ENCODE measurements around the gene FOXK1. TPM values are rescaled to one million over a fixed set of nuclear protein-coding genes. Genes with fewer than 3 reads are reported as not detected.

FOXK1 gene
- total and polyA plus RNA-seq, 2 of the 13 experiments (the other 11 are each of a cell fraction or from before 2014, with no cell fraction given), result 4.6 to 8.8 TPM

GRCh38 chr7:4744391-4745264, 62.5 kb downstream of the FOXK1 start (continued):
- TF ChIP-seq HMGXB4 (CRISPR knock-in tag; IDR thresholded peaks at IDR 0.05; ENCODE audit: borderline replicate concordance in 1 of 2, low read depth in 1 of 2) (no peak; a peak in 1 of 4 replicates), ZFP1 (CRISPR knock-in tag; IDR thresholded peaks at IDR 0.05) (no peak; the same call in 1 of the 2 replicates), SMAD1 (CRISPR knock-in tag; IDR thresholded peaks at IDR 0.05; ENCODE audit: borderline replicate concordance, low read depth) (no peak), ZNF879 (CRISPR knock-in tag; IDR thresholded peaks at IDR 0.05) (no peak), MLXIP (CRISPR knock-in tag; IDR thresholded peaks at IDR 0.05; ENCODE audit: borderline replicate concordance) (no peak), RBAK (CRISPR knock-in tag; IDR thresholded peaks at IDR 0.05) (no peak), ZNF678 (CRISPR knock-in tag; IDR thresholded peaks at IDR 0.05) (no peak), MZF1 (CRISPR knock-in tag; IDR thresholded peaks at IDR 0.05; ENCODE audit: borderline replicate concordance) (no peak), CBX1 (IDR thresholded peaks at IDR 0.05; ENCODE audit: low read depth) (no peak), TOE1 (CRISPR knock-in tag; IDR thresholded peaks at IDR 0.05) (no peak), GTF3A (CRISPR knock-in tag; conservative IDR thresholded peaks at IDR 0.05) (no peak), XRCC5 (optimal IDR thresholded peaks at IDR 0.05; ENCODE audit: low read length) (peak; percentile 60), ZEB1 (IDR thresholded peaks at IDR 0.05; ENCODE audit: insufficient replicate concordance, low read depth) (no peak), ZNF589 (CRISPR knock-in tag; conservative IDR thresholded peaks at IDR 0.05) (no peak), KMT2B (CRISPR knock-in tag; IDR thresholded peaks at IDR 0.05) (no peak), ARNTL (CRISPR knock-in tag; IDR thresholded peaks at IDR 0.05) (no peak), ZNF782 (CRISPR knock-in tag; IDR thresholded peaks at IDR 0.05; ENCODE audit: borderline replicate concordance) (no peak), RBM39 (IDR thresholded peaks at IDR 0.05; ENCODE audit: low read depth, low read length, poor library complexity, severe bottlenecking) (no peak), IKZF5 (CRISPR knock-in tag; IDR thresholded peaks at IDR 0.05) (0 out of 2 replicates have a peak, but pooled peaks have one; percentile 53), YEATS2 (CRISPR knock-in tag; IDR thresholded peaks at IDR 0.05; ENCODE audit: borderline replicate concordance) (no peak)
- TF ChIP-seq, protein P1, sequence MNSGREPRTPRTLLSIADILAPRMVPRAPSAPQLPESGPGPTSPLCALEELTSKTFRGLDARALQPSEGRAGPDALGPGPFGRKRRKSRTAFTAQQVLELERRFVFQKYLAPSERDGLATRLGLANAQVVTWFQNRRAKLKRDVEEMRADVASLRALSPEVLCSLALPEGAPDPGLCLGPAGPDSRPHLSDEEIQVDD (CRISPR knock-in tag; IDR thresholded peaks at IDR 0.05; ENCODE audit: borderline replicate concordance), result no peak
- TF ChIP-seq, protein P2, sequence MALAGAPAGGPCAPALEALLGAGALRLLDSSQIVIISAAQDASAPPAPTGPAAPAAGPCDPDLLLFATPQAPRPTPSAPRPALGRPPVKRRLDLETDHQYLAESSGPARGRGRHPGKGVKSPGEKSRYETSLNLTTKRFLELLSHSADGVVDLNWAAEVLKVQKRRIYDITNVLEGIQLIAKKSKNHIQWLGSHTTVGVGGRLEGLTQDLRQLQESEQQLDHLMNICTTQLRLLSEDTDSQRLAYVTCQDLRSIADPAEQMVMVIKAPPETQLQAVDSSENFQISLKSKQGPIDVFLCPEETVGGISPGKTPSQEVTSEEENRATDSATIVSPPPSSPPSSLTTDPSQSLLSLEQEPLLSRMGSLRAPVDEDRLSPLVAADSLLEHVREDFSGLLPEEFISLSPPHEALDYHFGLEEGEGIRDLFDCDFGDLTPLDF (CRISPR knock-in tag; IDR thresholded peaks at IDR 0.05), result no peak

Data from HepG2 (cell line).